Breast epithelium (tissue), 4 donors: ENCODE results near the gene PITPNM3. TPM values are rescaled to one million over a fixed set of nuclear protein-coding genes. Genes with fewer than 3 reads are reported as not detected.

Experiments
- DNase-seq, 2 donors: peaks; one replicate each; pipeline ENCODE4 v3.0.0-alpha.2; 2019; ENCODE audit warnings: low spot score in 2 of 2
- H3K27ac ChIP-seq, 2 donors: fragments of 200-600 bp; sonication (generic) in 1 of 2; one replicate each; pipeline ENCODE4 v1.5.1; 2016 to 2019; ENCODE audit warnings: mild to moderate bottlenecking in 1 of 2
- H3K27me3 ChIP-seq, 2 donors: fragments of 200-600 bp; sonication (generic) in 1 of 2; one replicate each; pipeline versions ENCODE4 v1.5.1 to v1.6.0; 2017 to 2019; ENCODE audit warnings: control low read depth in 1 of 2, mild to moderate bottlenecking in 1 of 2
- H3K36me3 ChIP-seq: fragments of 200-600 bp; one replicate; pipeline ENCODE4 v1.5.1; 2019
- H3K4me1 ChIP-seq, 2 donors: fragments of 200-600 bp; sonication (generic); one replicate each; pipeline ENCODE4 v1.5.1; 2016 to 2019; ENCODE audit warnings: control low read depth in 1 of 2
- H3K4me3 ChIP-seq, 3 donors: fragments of 200-600 bp; sonication (generic); 1 replicate in 2 of 3; 2 replicates in 1 of 3; pipeline ENCODE4 v1.5.1; 2016 to 2019; ENCODE audit warnings: mild to moderate bottlenecking in 3 of 3, moderate library complexity in 2 of 3
- H3K9me3 ChIP-seq, 2 donors: fragments of 200-600 bp; sonication (generic) in 1 of 2; one replicate each; pipeline ENCODE4 v1.5.1; 2016 to 2019; ENCODE audit warnings: control low read depth in 1 of 2
- CTCF ChIP-seq, 3 donors: fragments of 450-650 bp; IDR thresholded peaks; one replicate each; pipeline ENCODE4 v1.5.1; 2016 to 2017; ENCODE audit warnings: antibody characterized with exemption in 3 of 3, mild to moderate bottlenecking in 3 of 3, moderate library complexity in 3 of 3
- POLR2A ChIP-seq: fragments of 450-650 bp; IDR thresholded peaks from one replicate; pipeline ENCODE4 v1.6.1; 2016; ENCODE audit warnings: antibody characterized with exemption, mild to moderate bottlenecking, moderate library complexity
- POLR2AphosphoS5 ChIP-seq, 3 donors: sonication (generic); formaldehyde crosslinking; IDR thresholded peaks; one replicate each; pipeline ENCODE4 v1.6.1; 2017; ENCODE audit warnings: antibody characterized with exemption in 3 of 3
- intact Hi-C: fragments of 100-400 bp; cut with DNase I; formaldehyde crosslinking; loops from one replicate; pipeline ENCODE4 v1.15.1; 2023; ENCODE audit warnings: low total_unique reads
- total RNA-seq, 3 donors: library from RNA; depleted of rRNA; stranded (reverse); fragments of >200 nt; gene quantifications; one replicate each; pipeline ENCODE4 v1.1.0, GENCODE V29; 2016

Gene PITPNM3
- total RNA-seq, 3 donors from 2014 or later, result 1.6 to 1.8 (median 1.6) TPM

- no peaks in the 10 kb centered on the region for H3K4me1 ChIP-seq
- peaks cover 0 to 3% of the 10 kb centered on the region in 2 donors for H3K27me3 ChIP-seq
- intact Hi-C loops, result no loop called here
- DNase-seq, result no peak
- H3K4me3 ChIP-seq, result no peak overlapping the region
- no peak overlapping the region for H3K27ac ChIP-seq
- no peaks in the 10 kb centered on the region for H3K36me3 ChIP-seq
- TF ChIP-seq CTCF (IDR thresholded peaks at IDR 0.05) (no peak), POLR2AphosphoS5 (IDR thresholded peaks at IDR 0.05) (no peak), POLR2A (no peak)
- H3K9me3 ChIP-seq, result peaks cover 0 to 3% of the 10 kb centered on the region in 2 donors
Measured at GRCh38 chr17:6427279-6427781, 129.0 kb downstream of the PITPNM3 start.

GRCh38 chr17:6426356-6427101 is 129.8 kb downstream of the PITPNM3 start:
- Histone ChIP-seq H3K9me3 (peaks cover 0 to 3% of the 10 kb centered on the region in 2 donors), H3K27ac (no peak overlapping the region), H3K36me3 (no peaks in the 10 kb centered on the region), H3K4me3 (no peak overlapping the region), H3K4me1 (no peaks in the 10 kb centered on the region), H3K27me3 (peaks cover 0 to 7% of the 10 kb centered on the region in 2 donors)
- intact Hi-C loops, result no loop called here
- DNase-seq, result no peak
- TF ChIP-seq CTCF (IDR thresholded peaks at IDR 0.05), result no peak
- TF ChIP-seq POLR2A, result no peak
- TF ChIP-seq POLR2AphosphoS5 (IDR thresholded peaks at IDR 0.05), result no peak

GRCh38 chr17:6425407-6425806 is 130.9 kb downstream of the PITPNM3 start:
- no peak overlapping the region for H3K27ac ChIP-seq
- peaks cover 0 to 16% of the 10 kb centered on the region in 2 donors for H3K27me3 ChIP-seq
- intact Hi-C loops, result no loop called here
- no peak overlapping the region for H3K4me3 ChIP-seq
- H3K4me1 ChIP-seq, result no peaks in the 10 kb centered on the region
- TF ChIP-seq POLR2A (no peak), CTCF (IDR thresholded peaks at IDR 0.05) (no peak), POLR2AphosphoS5 (IDR thresholded peaks at IDR 0.05) (no peak)
- no peak for DNase-seq
- no peaks in the 10 kb centered on the region for H3K9me3 ChIP-seq
- no peaks in the 10 kb centered on the region for H3K36me3 ChIP-seq

GRCh38 chr17:6423931-6424330 is 132.4 kb downstream of the PITPNM3 start:
- Histone ChIP-seq H3K27me3 (peaks cover 0 to 23% of the 10 kb centered on the region in 2 donors), H3K27ac (no peak overlapping the region), H3K36me3 (no peaks in the 10 kb centered on the region), H3K4me1 (no peaks in the 10 kb centered on the region), H3K9me3 (no peaks in the 10 kb centered on the region), H3K4me3 (no peak overlapping the region)
- DNase-seq, result no peak
- TF ChIP-seq POLR2A (no peak), CTCF (IDR thresholded peaks at IDR 0.05) (no peak)
- intact Hi-C loops, result loop anchor here (2.0 kb wide), 1 partner anchor 837 kb away; no protein-coding TSS in a partner anchor

- intact Hi-C loops, result loop anchor here (2.0 kb wide), 1 partner anchor 836 kb away; no protein-coding TSS in a partner anchor
- TF ChIP-seq POLR2A (no peak), CTCF (IDR thresholded peaks at IDR 0.05) (no peak)
- Histone ChIP-seq H3K9me3 (no peaks in the 10 kb centered on the region), H3K36me3 (no peaks in the 10 kb centered on the region), H3K27ac (no peak overlapping the region), H3K4me1 (no peaks in the 10 kb centered on the region), H3K4me3 (no peak overlapping the region), H3K27me3 (peaks cover 0 to 23% of the 10 kb centered on the region in 2 donors)
- no peak for DNase-seq
Measured at GRCh38 chr17:6422654-6423241, 133.6 kb downstream of the PITPNM3 start.
